Measurements from ENCODE around the gene RBL1. TPM values are rescaled to one million over a fixed set of nuclear protein-coding genes. Genes with fewer than 3 reads are reported as not detected.

RBL1 gene
- 2.7 and 3.2 TPM in 2 replicates for total RNA-seq

GRCh38 chr20:37095599-37096414 is at the start of gene RBL1:
Gene RBL1, minus strand, starts transcription at chr20:37095997. Its CDS starts 69 bp downstream, at chr20:37095928.
- Histone ChIP-seq H3K4me3 (ENCODE audit: low read depth, low read length) (peak within 1 kb of the TSS; percentile 88), H3K36me3 (ENCODE audit: control insufficient read depth, insufficient read depth, low read length) (no peaks in the 10 kb centered on the region), H3K27me3 (ENCODE audit: control insufficient read depth, insufficient read depth, low read length) (no peaks in the 10 kb centered on the region)
- FAIRE-seq (no peak), DNase-seq (ENCODE audit: low read depth) (peak; percentile 52)
- peak; percentile 48 for TF ChIP-seq CTCF (IDR thresholded peaks at IDR 0.05; ENCODE audit: insufficient read depth, low read length, severe bottlenecking)

- Histone ChIP-seq H3K27me3 (ENCODE audit: control insufficient read depth, insufficient read depth, low read length) (no peaks in the 10 kb centered on the region), H3K4me3 (ENCODE audit: low read depth, low read length) (no peak overlapping the region), H3K36me3 (ENCODE audit: control insufficient read depth, insufficient read depth, low read length) (no peaks in the 10 kb centered on the region)
- TF ChIP-seq CTCF (IDR thresholded peaks at IDR 0.05; ENCODE audit: insufficient read depth, low read length, severe bottlenecking) = no peak
- DNase-seq (ENCODE audit: low read depth) (no peak), FAIRE-seq (no peak)
Measured at GRCh38 chr20:37144856-37145404, 49.1 kb upstream of the RBL1 start.

DNA sequence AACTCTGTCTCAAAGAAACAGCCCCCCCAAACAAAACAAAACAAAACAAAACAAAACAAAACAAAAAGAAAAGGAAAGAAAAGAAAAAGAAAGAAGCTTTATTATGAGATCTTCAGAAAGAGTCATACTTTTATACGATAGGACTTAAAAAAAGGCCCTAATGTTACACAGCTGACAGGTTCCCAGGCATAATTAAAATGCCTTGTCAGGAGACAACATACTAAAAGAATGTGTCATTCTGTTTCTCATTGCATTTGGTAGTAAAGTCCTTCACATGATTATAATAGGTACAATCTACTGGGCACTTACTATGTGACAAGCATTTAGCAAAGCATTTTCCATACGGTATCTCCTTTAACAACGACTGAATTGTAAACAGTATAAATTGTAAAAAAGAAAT is 46.9 kb upstream of the RBL1 start:
- H3K4me3 ChIP-seq (ENCODE audit: low read depth, low read length) = no peak overlapping the region
- H3K27me3 ChIP-seq (ENCODE audit: control insufficient read depth, insufficient read depth, low read length) = no peaks in the 10 kb centered on the region
- FAIRE-seq (no peak), DNase-seq (ENCODE audit: low read depth) (peak; percentile 15)
- no peaks in the 10 kb centered on the region for H3K36me3 ChIP-seq (ENCODE audit: control insufficient read depth, insufficient read depth, low read length)
- no peak for TF ChIP-seq CTCF (IDR thresholded peaks at IDR 0.05; ENCODE audit: insufficient read depth, low read length, severe bottlenecking)

DNA sequence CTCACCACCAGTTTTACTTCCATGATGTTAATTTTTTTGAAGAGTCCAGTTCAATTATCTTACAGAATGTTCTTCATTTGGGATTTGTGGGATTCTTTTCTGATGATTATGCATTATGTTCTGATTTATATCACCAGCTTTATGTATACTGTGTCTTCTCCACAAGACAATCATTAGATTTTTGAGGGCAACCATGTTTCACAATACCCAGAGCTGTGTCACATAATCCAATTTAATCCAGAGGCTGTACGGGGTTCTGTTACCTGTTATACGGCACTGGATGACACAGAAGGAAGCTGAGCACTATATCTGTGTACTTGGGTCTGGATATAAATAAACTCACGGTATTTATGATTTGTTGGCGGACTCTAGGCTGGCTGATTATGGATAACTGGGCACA is 41.8 kb upstream of the RBL1 start:
- no peak overlapping the region for H3K4me3 ChIP-seq (ENCODE audit: low read depth, low read length)
- H3K27me3 ChIP-seq (ENCODE audit: control insufficient read depth, insufficient read depth, low read length) = no peaks in the 10 kb centered on the region
- H3K36me3 ChIP-seq (ENCODE audit: control insufficient read depth, insufficient read depth, low read length) = no peaks in the 10 kb centered on the region
- no peak for DNase-seq (ENCODE audit: low read depth)
- no peak for TF ChIP-seq CTCF (IDR thresholded peaks at IDR 0.05; ENCODE audit: insufficient read depth, low read length, severe bottlenecking)
- FAIRE-seq = no peak

- no peak overlapping the region for H3K4me3 ChIP-seq (ENCODE audit: low read depth, low read length)
- FAIRE-seq (no peak), DNase-seq (ENCODE audit: low read depth) (no peak)
- H3K36me3 ChIP-seq (ENCODE audit: control insufficient read depth, insufficient read depth, low read length) = no peaks in the 10 kb centered on the region
- peaks cover 2% of the 10 kb centered on the region for H3K27me3 ChIP-seq (ENCODE audit: control insufficient read depth, insufficient read depth, low read length)
- TF ChIP-seq CTCF (IDR thresholded peaks at IDR 0.05; ENCODE audit: insufficient read depth, low read length, severe bottlenecking) = no peak
Measured at GRCh38 chr20:37133952-37134351, 38.2 kb upstream of the RBL1 start.
